Kidney (tissue), 14 donors: ENCODE measurements around the gene PLD1. TPM values are rescaled to one million over a fixed set of nuclear protein-coding genes. Genes with fewer than 3 reads are reported as not detected.

Experiments used
- DNase-seq, 5 donors: peaks; one replicate each; pipeline ENCODE4 v3.0.0-alpha.2; 2013 to 2020
- FAIRE-seq: peaks from 2 replicates; lab custom pipeline; 2012; peaks lifted over from hg19 to GRCh38; lab: Jason Lieb, UNC
- H3K27ac ChIP-seq, 2 donors: one replicate each; pipeline ENCODE4 v1.7.0; 2013; ENCODE audit warnings: low read depth in 2 of 2, low read length in 2 of 2, inconsistent platforms in 1 of 2
- H3K27me3 ChIP-seq: one replicate; pipeline ENCODE4 v1.7.1; 2013; ENCODE audit warnings: low read length, inconsistent platforms; ENCODE audit not compliant: control insufficient read depth, insufficient read depth
- H3K36me3 ChIP-seq, 3 donors: one replicate each; pipeline versions ENCODE4 v1.7.0 to v1.7.1; 2013; ENCODE audit warnings: low read length in 3 of 3, control low read depth in 1 of 3, inconsistent platforms in 1 of 3; ENCODE audit not compliant: insufficient read depth in 3 of 3, control insufficient read depth in 2 of 3
- H3K4me1 ChIP-seq, 3 donors: one replicate each; pipeline versions ENCODE4 v1.7.0 to v1.7.1; 2013; ENCODE audit warnings: low read length in 3 of 3, inconsistent platforms in 1 of 3, low read depth in 1 of 3; ENCODE audit not compliant: control insufficient read depth in 2 of 3, insufficient read depth in 2 of 3
- H3K4me3 ChIP-seq, 3 donors: one replicate each; pipeline versions ENCODE4 v1.7.0 to v1.8.1; 2013; ENCODE audit warnings: low read length in 3 of 3, control low read depth in 1 of 3, inconsistent platforms in 1 of 3
- H3K9ac ChIP-seq, 3 donors: one replicate each; pipeline versions ENCODE4 v1.7.0 to v1.7.1; 2013; ENCODE audit warnings: low read length in 3 of 3, control low read depth in 1 of 3, inconsistent platforms in 1 of 3
- H3K9me3 ChIP-seq, 3 donors: one replicate each; pipeline versions ENCODE4 v1.7.0 to v1.7.1; 2013; ENCODE audit warnings: low read length in 3 of 3, control low read depth in 1 of 3, inconsistent platforms in 1 of 3; ENCODE audit not compliant: control insufficient read depth in 2 of 3, insufficient read depth in 1 of 3
- CTCF ChIP-seq: IDR thresholded peaks from 3 replicates; pipeline ENCODE4 v1.5.1; 2012; ENCODE audit warnings: mild to moderate bottlenecking, moderate library complexity, borderline replicate concordance; ENCODE audit not compliant: insufficient read depth; ENCODE audit errors: extremely low read depth
- intact Hi-C: fragments of 100-400 bp; cut with DNase I; formaldehyde crosslinking; loops from one replicate; pipeline ENCODE4 v1.11.1; 2022
- polyA plus RNA-seq: library from polyadenylated mRNA; stranded (reverse); fragments of 350-450 nt; fragmentation: Illumina TruSeq; extraction: RNeasy Lipid Tissue Mini Kit (QIAGEN cat#74804); gene quantifications from one replicate; pipeline ENCODE4 v1.2.3, GENCODE V29; 2014; ENCODE audit warnings: low read depth, low replicate concordance; ENCODE audit not compliant: insufficient read depth
- total RNA-seq: library from RNA; stranded (reverse); fragmentation: NEBNext Ultra II Directional; extraction: Animal tissue kit (Norgen Biotek cat#: 25700); gene quantifications from one replicate; pipeline ENCODE4 v1.2.1, GENCODE V29; 2021
- donor health status: control.
- donor health status: control.
- donor health status: control.
- donor health status: control.
- donor health status: control.
- donor health status: DM: yes; HTN: yes; CAD: no.
- donor health status: Normal renal cell carcinoma (clear cell type).

PLD1 gene
- total and polyA plus RNA-seq, 2 donors from 2014 or later = 11.2 to 24.3 TPM

GRCh38 chr3:171791692-171792076 lies 18.6 kb downstream of the PLD1 start:
- TF ChIP-seq CTCF = no peak
- no peaks in the 10 kb centered on the region for H3K36me3 ChIP-seq
- DNase-seq = no peak
- no peak overlapping the region for H3K27ac ChIP-seq
- H3K4me3 ChIP-seq = no peak overlapping the region
- FAIRE-seq = no peak
- H3K9me3 ChIP-seq = no peaks in the 10 kb centered on the region
- no peak overlapping the region for H3K9ac ChIP-seq
- H3K27me3 ChIP-seq = no peaks in the 10 kb centered on the region
- no peaks in the 10 kb centered on the region for H3K4me1 ChIP-seq
- intact Hi-C loops = no loop called here

GRCh38 chr3:171790898-171791691 lies 19.2 kb downstream of the PLD1 start:
- Histone ChIP-seq H3K27ac (no peak overlapping the region), H3K9ac (no peak overlapping the region)

GRCh38 chr3:171790574-171790897 lies 19.7 kb downstream of the PLD1 start:
- FAIRE-seq (no peak), DNase-seq (no peak)
- no peaks in the 10 kb centered on the region for H3K36me3 ChIP-seq
- H3K27me3 ChIP-seq = no peaks in the 10 kb centered on the region
- H3K9ac ChIP-seq = no peak overlapping the region
- no peaks in the 10 kb centered on the region for H3K9me3 ChIP-seq
- H3K4me3 ChIP-seq = no peak overlapping the region
- H3K27ac ChIP-seq = no peak overlapping the region
- intact Hi-C loops = no loop called here
- no peaks in the 10 kb centered on the region for H3K4me1 ChIP-seq
- no peak for TF ChIP-seq CTCF

More at GRCh38 chr3:171790898-171791691, 19.2 kb downstream of the PLD1 start:
- intact Hi-C loops = no loop called here
- H3K27me3 ChIP-seq = no peaks in the 10 kb centered on the region
- FAIRE-seq (no peak), DNase-seq (no peak)
- no peaks in the 10 kb centered on the region for H3K36me3 ChIP-seq
- no peak for TF ChIP-seq CTCF
- no peaks in the 10 kb centered on the region for H3K4me1 ChIP-seq
- H3K9me3 ChIP-seq = no peaks in the 10 kb centered on the region
- no peak overlapping the region for H3K4me3 ChIP-seq
